Subcutaneous abdominal adipose tissue (tissue), 5 donors: ENCODE results near the gene C1orf167.

Experiments used
- H3K27ac ChIP-seq: one replicate; pipeline ENCODE4 v1.7.0; 2013; ENCODE audit warnings: low read depth, mild to moderate bottlenecking, inconsistent platforms, low read length, moderate library complexity
- H3K27me3 ChIP-seq, 5 donors: one replicate each; pipeline ENCODE4 v1.7.0; 2013; ENCODE audit warnings: low read length in 5 of 5, inconsistent platforms in 1 of 5; ENCODE audit not compliant: control insufficient read depth in 5 of 5, insufficient read depth in 4 of 5
- H3K36me3 ChIP-seq, 5 donors: one replicate each; pipeline ENCODE4 v1.7.0; 2013; ENCODE audit warnings: low read length in 5 of 5; ENCODE audit not compliant: control insufficient read depth in 5 of 5, insufficient read depth in 5 of 5
- H3K4me1 ChIP-seq, 5 donors: one replicate each; pipeline ENCODE4 v1.7.0; 2013; ENCODE audit warnings: low read length in 5 of 5, mild to moderate bottlenecking in 3 of 5, moderate library complexity in 1 of 5; ENCODE audit not compliant: control insufficient read depth in 5 of 5, insufficient read depth in 5 of 5
- H3K4me3 ChIP-seq, 5 donors: one replicate each; pipeline ENCODE4 v1.7.0; 2013; ENCODE audit warnings: low read length in 5 of 5, low read depth in 1 of 5
- H3K9ac ChIP-seq, 5 donors: one replicate each; pipeline ENCODE4 v1.7.0; 2013; ENCODE audit warnings: low read length in 5 of 5, mild to moderate bottlenecking in 4 of 5, moderate library complexity in 3 of 5
- H3K9me3 ChIP-seq, 5 donors: one replicate each; pipeline ENCODE4 v1.7.0; 2013; ENCODE audit warnings: low read length in 5 of 5; ENCODE audit not compliant: control insufficient read depth in 5 of 5
- donor health status: healthy.
- donor health status: healthy.
- donor health status: healthy.
- donor health status: healthy.
- donor health status: healthy.

Gene C1orf167

DNA sequence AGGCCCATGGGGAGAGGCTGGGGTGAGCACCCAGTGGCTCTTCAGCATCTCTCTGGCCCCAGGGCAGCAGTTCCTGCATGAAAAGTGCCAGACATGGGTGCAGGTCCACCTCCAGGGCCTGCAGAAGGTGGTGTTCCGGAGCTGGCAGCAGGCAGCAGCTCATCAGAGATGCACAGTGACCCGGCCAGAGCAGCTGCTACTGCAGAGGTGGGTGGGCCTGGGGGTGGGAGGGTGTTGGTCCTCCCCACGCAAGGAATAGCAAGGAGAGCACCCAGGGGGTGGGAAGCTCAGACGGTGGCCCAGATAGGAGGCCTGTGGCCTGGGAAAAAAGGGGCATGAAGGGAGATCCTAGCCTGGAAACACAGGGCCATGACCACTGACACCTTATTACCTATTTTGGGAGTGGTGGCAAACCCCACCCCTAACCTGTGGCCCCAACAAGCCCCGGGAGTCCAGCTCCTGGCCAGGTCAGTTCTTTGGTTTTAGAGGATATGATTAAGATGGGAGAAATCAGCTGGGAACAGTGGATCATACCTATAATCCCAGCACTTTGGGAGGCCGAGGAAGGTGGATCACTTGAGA, 20.2 kb downstream of the C1orf167 start:
- H3K9ac ChIP-seq = no peak overlapping the region
- H3K27me3 ChIP-seq = peaks cover 0 to 2% (median 0%) of the 10 kb centered on the region in 5 donors
- no peak overlapping the region for H3K27ac ChIP-seq
- H3K9me3 ChIP-seq = no peaks in the 10 kb centered on the region
- H3K36me3 ChIP-seq = no peaks in the 10 kb centered on the region
- H3K4me3 ChIP-seq = no peak overlapping the region
- H3K4me1 ChIP-seq = peaks cover 5 to 30% (median 16%) of the 10 kb centered on the region in 5 donors

DNA sequence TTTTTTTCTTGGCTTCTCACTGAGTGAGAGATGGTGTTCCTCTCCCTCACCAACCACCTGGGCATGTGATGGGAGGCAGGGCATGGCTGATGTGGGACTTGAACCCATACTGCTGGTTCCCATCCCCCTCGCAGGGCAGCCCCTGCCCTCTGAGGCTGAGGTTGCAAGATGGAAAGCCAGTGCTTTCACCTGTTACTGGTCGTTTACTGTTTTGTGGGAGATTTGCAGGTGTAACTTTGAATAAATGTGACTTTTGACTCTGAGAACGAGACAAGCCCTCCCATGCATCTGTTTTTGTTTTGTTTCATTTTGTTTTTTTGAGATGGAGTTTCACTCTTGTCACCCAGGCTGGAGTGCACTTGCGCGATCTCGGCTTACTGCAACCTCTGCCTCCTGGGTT, 21.6 kb downstream of the C1orf167 start:
- Histone ChIP-seq H3K4me3 (no peak overlapping the region), H3K36me3 (peaks cover 0 to 5% (median 0%) of the 10 kb centered on the region in 5 donors), H3K27ac (no peak overlapping the region), H3K9me3 (no peaks in the 10 kb centered on the region), H3K9ac (no peak overlapping the region), H3K27me3 (peaks cover 0 to 2% (median 0%) of the 10 kb centered on the region in 5 donors), H3K4me1 (peaks cover 8 to 44% (median 29%) of the 10 kb centered on the region in 5 donors)

DNA sequence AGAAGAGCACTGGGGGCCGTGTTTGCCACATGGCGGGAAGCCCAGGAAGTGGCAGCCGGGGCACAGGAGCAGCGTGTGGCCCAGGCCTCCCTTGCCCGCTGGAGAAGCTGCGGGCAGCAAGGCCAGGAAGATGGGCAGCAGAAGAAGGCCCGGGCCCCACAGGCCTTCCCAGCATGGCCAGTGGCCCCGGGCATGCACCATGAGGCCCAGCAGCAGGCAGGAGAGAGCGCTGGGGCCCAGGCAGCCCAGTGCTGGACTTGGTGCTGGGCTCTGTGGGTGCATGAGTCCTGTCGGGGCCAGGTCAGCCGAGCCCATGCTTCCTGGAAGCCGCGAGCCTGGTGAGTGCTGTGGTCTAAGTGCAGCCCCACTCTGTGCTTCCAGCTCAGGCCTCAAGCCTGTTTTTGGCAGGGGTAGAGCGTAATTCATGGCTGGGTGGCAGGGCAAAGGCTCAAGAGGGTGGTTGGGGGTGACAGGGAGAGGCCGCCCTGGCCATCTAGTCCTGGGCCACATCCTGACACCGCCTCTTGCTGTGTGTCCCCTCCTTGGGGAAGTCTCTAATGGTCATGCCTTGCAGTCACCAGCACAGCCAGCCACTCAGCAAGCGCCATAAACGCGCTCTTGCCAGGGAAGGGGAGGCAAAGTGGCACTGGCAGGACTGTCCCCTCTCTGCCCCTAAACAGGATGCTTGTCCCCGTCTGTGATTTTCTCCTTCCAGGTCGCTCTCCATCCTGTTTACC, 22.4 kb downstream of the C1orf167 start:
- Histone ChIP-seq H3K4me1 (peaks cover 8 to 52% (median 36%) of the 10 kb centered on the region in 5 donors), H3K4me3 (peak overlapping the region in 3 of 5 donors; percentile 44 to 63 (median 46)), H3K9me3 (no peaks in the 10 kb centered on the region), H3K27ac (no peak overlapping the region), H3K27me3 (peaks cover 0 to 2% (median 0%) of the 10 kb centered on the region in 5 donors), H3K9ac (peak overlapping the region in 3 of 5 donors; percentile 5 to 69 (median 32)), H3K36me3 (peaks cover 0 to 7% (median 0%) of the 10 kb centered on the region in 5 donors)

DNA sequence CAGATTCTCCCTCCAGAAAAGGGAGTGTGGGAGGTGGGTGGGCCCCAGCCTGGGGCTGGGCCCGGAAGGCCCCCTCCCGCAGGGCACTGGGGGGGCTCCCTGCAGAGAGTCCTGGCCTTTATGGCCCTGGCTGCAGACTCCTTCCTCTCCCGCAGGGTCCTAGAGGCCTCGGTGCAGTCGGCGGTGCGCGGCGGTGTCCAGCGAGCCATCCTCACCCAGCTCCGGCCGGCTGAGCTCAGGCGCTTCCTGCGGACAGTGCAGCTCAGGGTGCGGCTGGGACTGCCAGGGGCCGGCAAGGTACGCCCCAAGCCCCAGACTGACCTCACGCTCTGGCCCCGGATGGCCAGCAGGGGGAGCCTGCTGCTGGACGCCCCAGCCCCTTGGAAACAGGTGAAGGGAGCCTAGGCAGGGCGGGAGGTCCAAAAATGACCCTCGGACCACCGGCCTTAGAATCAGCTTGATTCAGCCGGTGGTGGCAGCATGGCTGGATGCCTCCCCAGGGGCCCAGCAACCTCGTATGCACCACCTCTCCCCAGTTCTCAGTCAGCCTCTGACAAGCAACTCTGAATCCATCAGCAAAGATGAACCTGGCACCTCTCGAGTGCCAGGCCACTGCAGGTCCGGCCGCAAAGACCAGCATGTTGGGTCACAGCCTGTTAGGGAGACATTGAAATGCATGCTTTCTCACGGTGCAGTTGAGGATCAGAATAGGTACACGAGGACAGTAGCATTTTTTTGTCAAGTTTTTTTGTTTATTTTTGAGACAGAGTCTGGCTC, 23.2 kb downstream of the C1orf167 start:
- peaks cover 9 to 60% (median 44%) of the 10 kb centered on the region in 5 donors for H3K4me1 ChIP-seq
- H3K9me3 ChIP-seq = no peaks in the 10 kb centered on the region
- peaks cover 0 to 11% (median 5%) of the 10 kb centered on the region in 5 donors for H3K36me3 ChIP-seq
- peak overlapping the region in 3 of 5 donors; percentile 44 to 63 (median 46) for H3K4me3 ChIP-seq
- peaks cover 0 to 2% (median 0%) of the 10 kb centered on the region in 5 donors for H3K27me3 ChIP-seq
- H3K27ac ChIP-seq = no peak overlapping the region
- H3K9ac ChIP-seq = peak overlapping the region in 3 of 5 donors; percentile 21 to 69 (median 32)

DNA sequence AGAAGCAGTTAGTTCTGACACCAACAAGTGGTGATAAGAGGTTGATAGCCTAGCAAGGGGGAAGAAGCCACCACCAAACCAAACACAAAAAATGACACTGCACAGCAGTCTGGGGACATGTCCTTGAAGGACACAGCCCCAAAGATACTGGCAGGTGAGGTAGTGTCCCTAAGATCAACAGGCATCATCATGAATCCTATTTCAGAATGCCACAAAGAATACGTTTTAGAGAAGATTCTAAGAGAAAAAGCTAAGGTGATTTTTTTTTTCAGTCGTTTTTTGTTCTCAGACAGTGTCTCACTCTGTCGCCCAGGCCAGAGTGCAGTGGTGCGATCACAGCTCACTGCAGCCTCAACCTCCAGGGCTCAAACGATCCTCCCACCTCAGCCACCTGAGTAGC, 24.2 kb downstream of the C1orf167 start:
- Histone ChIP-seq H3K27me3 (peaks cover 0 to 2% (median 0%) of the 10 kb centered on the region in 5 donors), H3K9ac (no peak overlapping the region), H3K4me1 (peaks cover 19 to 68% (median 53%) of the 10 kb centered on the region in 5 donors), H3K27ac (no peak overlapping the region), H3K36me3 (peaks cover 0 to 14% (median 6%) of the 10 kb centered on the region in 5 donors), H3K9me3 (no peaks in the 10 kb centered on the region), H3K4me3 (no peak overlapping the region)

DNA sequence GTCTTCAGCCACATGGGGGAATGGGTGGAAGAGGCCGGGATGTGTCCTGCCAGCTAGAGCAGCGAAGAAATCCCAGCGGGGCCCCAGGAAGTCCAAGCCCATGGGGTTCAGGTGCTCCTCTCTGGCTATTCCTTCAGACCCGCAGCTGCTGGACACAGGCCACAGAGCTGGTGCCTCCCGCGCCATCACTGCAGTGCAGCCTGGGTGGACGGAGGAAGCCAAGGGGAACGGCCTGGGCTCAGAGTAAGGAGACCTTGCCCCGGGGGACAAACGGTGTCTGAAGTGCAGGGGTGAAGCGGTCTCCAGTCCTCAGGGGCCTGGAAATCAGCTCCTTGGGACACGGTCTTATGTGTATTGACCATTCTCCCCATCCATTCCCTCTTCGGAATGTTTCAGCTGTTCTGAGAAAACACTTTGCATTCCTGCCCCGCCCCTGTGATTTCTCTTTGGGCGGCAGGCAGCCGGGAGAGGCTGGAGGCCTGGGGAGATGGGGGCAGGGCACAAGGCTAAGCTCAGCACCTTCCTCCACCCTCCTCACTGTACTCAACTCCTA, 25.3 kb downstream of the C1orf167 start:
- Histone ChIP-seq H3K4me1 (peaks cover 23 to 80% (median 61%) of the 10 kb centered on the region in 5 donors), H3K27ac (peak overlapping the region; percentile 93), H3K36me3 (peaks cover 0 to 22% (median 15%) of the 10 kb centered on the region in 5 donors), H3K9ac (peak overlapping the region in 2 of 5 donors; percentile 6 to 35), H3K9me3 (no peaks in the 10 kb centered on the region), H3K4me3 (peak overlapping the region in 3 of 5 donors; percentile 4 to 45 (median 39)), H3K27me3 (peaks cover 0 to 2% (median 0%) of the 10 kb centered on the region in 5 donors)

DNA sequence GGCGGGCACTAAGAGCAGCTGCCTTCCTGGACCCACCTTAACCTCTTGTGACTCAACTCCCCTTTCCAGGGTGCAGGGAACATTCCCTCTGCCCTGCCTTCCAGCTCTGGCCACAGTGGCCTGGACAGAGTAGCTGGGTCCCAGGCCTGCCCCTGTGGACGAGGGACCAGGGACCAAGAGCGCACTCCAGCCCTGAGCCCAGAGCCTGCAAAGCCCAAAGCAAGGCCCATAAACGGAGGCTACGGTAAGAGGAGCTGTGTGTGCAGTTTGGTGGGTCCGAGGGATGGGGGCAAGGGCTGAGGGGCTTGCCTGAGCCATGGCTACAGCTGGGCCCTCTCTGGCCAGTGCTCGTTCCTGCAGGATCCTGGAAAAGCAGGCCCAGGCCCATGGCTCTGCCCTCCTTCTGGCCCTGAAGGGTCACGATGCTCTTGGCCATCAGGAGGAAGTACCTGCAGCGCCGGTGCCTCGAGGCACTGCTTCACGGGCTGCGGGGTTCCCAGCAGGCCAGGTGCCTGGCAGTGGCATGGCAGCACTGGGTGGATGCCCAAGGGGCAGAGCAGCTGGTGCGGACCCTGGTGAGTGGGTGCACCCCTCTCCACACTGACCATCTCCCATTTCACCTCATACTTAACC, 25.9 kb downstream of the C1orf167 start:
- peaks cover 22 to 80% (median 61%) of the 10 kb centered on the region in 5 donors for H3K4me1 ChIP-seq
- H3K27ac ChIP-seq = peak overlapping the region; percentile 93
- H3K36me3 ChIP-seq = peaks cover 0 to 28% (median 20%) of the 10 kb centered on the region in 5 donors
- H3K27me3 ChIP-seq = peaks cover 0 to 2% (median 0%) of the 10 kb centered on the region in 5 donors
- no peaks in the 10 kb centered on the region for H3K9me3 ChIP-seq
- peak overlapping the region in 1 of 5 donors; percentile 48 for H3K9ac ChIP-seq
- H3K4me3 ChIP-seq = peak overlapping the region in 1 of 5 donors; percentile 39

DNA sequence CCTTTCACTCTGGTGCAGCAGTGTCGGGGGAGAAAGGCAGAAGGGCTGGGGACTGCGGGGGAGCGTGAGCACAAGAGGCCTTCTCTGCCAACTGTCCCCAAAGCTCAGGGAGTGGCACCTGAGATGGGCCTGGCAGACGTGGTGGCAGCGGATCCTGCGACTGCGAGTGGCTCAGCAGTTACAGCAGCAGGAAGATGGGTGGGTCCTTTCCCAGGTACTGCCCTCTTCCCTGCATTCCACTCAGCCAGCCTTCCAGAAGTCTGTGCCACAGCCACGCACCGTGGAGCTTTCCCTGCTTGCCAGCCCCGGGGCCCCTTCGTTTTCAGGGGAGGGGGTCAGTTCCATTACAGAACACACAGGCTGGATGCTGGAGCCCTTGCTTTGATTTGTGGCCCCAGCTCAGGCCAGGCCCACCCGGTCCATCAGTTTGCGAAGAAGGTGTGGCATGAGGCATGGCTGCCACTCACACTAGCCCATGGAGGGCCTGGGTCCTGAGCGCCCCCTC, 26.6 kb downstream of the C1orf167 start:
- Histone ChIP-seq H3K4me1 (peaks cover 21 to 80% (median 61%) of the 10 kb centered on the region in 5 donors), H3K9ac (peak overlapping the region in 1 of 5 donors; percentile 48), H3K36me3 (peaks cover 0 to 33% (median 21%) of the 10 kb centered on the region in 5 donors), H3K9me3 (no peaks in the 10 kb centered on the region), H3K27me3 (peaks cover 0 to 2% (median 0%) of the 10 kb centered on the region in 5 donors), H3K27ac (peak overlapping the region; percentile 93), H3K4me3 (no peak overlapping the region)
